HUES64 (cell line): ENCODE measurements around the gene TMEM132A.

Experiments used
- H3K27ac ChIP-seq: 2 replicates; pipeline ENCODE4 v1.7.0; 2013; ENCODE audit warnings: low read depth, low read length, inconsistent platforms
- H3K27me3 ChIP-seq: 2 replicates; pipeline ENCODE4 v1.6.1; 2013; ENCODE audit warnings: mild to moderate bottlenecking, low read length; ENCODE audit not compliant: insufficient read depth
- H3K36me3 ChIP-seq: 2 replicates; pipeline ENCODE4 v1.6.1; 2013; ENCODE audit warnings: mild to moderate bottlenecking, low read length; ENCODE audit not compliant: insufficient read depth
- H3K4me1 ChIP-seq: 2 replicates; pipeline ENCODE4 v1.6.1; 2013; ENCODE audit warnings: mild to moderate bottlenecking, low read length, moderate library complexity; ENCODE audit not compliant: insufficient read depth
- H3K4me3 ChIP-seq: 2 replicates; pipeline ENCODE4 v1.5.1; 2013; ENCODE audit warnings: mild to moderate bottlenecking, low read length, moderate library complexity
- H3K9ac ChIP-seq: 2 replicates; pipeline ENCODE4 v1.6.1; 2013; ENCODE audit warnings: mild to moderate bottlenecking, low read depth, low read length
- H3K9me3 ChIP-seq: 2 replicates; pipeline ENCODE4 v1.6.1; 2013; ENCODE audit warnings: low read depth, low read length; ENCODE audit not compliant: insufficient read depth
- WGBS: fragments of 150-250, 120-280 bp; methylation state at CpG from one replicate; pipeline ENCODE4 v1.1.7; 2013; ENCODE audit warnings: missing lambda C conversion rate; 5-methylcytosine and 5-hydroxymethylcytosine counted together

The TMEM132A gene

DNA sequence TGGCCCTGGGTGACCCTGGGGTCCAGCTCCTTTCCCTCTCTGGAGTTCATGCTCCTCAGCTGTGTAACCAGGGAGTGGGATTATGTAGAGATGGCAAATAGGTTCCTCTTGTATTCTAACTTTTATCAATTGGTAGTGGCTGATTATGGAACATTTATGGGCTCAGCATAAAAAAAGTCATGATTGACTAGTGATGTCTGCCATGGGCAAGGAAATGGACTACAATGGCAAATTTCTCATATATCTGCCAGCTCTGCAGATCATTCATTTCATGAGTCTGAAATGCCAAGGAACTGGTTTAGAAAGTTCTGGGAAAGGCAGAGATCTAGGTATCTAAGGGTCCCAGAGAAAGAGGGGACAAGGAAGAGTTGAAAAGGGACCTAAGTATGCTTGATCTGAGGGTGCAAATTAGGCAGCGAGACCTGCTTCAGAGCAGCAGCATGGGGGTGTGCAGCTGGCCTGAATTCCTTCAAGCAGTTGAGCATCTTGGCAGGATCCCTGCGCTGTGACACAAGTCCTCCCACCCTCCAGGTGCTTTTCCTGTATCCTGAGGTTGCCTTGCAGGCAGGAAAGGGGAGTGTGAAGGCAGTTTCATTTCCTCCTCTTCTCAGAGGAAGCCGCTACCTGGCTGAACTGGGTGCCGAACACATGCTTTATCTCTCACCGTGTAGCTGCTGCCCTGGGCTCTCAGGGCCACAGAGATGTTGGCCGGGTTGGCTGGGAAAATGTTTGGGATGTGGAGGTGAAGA, 17.3 kb downstream of the TMEM132A start:
- Histone ChIP-seq H3K4me1 (no peaks in the 10 kb centered on the region), H3K9me3 (no peaks in the 10 kb centered on the region), H3K9ac (no peak overlapping the region), H3K27ac (no peak overlapping the region), H3K36me3 (no peaks in the 10 kb centered on the region), H3K27me3 (no peaks in the 10 kb centered on the region), H3K4me3 (no peak overlapping the region)
- 90% methylated on average over 6 of the region's 6 CpGs for WGBS

DNA sequence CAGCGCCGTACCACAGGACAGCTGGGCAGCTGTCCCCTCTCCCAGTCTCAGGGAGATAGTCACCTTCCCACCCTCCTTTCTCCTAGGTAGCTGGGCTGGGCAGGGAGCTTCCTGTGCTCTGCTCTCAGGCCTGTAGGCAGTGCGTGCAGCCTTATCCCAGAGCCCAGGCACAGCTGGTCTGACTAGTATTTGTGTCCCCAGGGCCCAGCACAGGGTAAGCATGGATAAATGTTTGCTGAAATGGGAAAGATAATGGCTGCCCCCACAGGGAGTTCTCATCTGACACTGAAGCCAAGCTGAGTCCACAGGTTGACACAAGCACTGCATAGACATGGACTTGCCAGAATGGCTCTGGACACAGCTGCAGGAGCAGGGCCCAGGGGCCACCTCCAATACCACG, 18.0 kb downstream of the TMEM132A start:
- Histone ChIP-seq H3K27ac (no peak overlapping the region), H3K4me3 (no peak overlapping the region)

DNA sequence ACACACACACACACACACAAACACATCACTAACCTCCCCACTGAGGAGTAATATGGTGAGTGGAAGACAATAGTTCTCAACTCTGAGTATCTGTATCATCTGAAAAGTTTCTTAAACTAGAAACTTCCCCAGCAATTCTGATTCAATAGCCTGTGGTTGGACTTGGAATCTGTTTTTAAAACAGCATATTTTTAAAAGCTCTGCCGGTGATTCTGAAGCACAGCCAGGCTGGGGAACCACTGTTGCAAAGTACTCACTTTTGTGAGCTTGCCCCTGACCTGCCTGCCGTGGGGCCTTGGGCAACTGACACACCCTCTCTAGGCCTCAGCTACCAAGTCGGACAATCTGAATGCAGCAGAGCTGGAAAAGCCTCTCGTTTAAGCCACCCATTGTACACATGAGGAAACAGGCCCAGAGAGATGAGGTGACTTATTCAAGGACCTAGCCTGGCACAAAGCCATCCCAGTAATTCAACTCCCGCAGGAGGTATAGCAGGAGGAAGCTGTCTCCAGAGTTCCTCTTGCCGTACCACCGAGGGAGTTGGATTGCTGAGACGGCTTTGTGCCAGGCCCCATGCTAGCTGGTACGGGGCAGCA, 18.8 kb downstream of the TMEM132A start:
- H3K9ac ChIP-seq: no peak overlapping the region
- 93% methylated on average over 9 of the region's 9 CpGs for WGBS
- H3K27ac ChIP-seq: no peak overlapping the region
- H3K27me3 ChIP-seq: no peaks in the 10 kb centered on the region
- no peak overlapping the region for H3K4me3 ChIP-seq
- no peaks in the 10 kb centered on the region for H3K36me3 ChIP-seq
- H3K9me3 ChIP-seq: no peaks in the 10 kb centered on the region
- peaks cover 7% of the 10 kb centered on the region; the same call in 1 of the 2 replicates for H3K4me1 ChIP-seq

More for the DNA sequence above, 18.0 kb downstream of the TMEM132A start:
- no peaks in the 10 kb centered on the region for H3K9me3 ChIP-seq
- no peaks in the 10 kb centered on the region for H3K36me3 ChIP-seq
- no peaks in the 10 kb centered on the region for H3K27me3 ChIP-seq
- no peak overlapping the region for H3K9ac ChIP-seq
- WGBS: 91% methylated on average over 4 of the region's 4 CpGs
- no peaks in the 10 kb centered on the region for H3K4me1 ChIP-seq

DNA sequence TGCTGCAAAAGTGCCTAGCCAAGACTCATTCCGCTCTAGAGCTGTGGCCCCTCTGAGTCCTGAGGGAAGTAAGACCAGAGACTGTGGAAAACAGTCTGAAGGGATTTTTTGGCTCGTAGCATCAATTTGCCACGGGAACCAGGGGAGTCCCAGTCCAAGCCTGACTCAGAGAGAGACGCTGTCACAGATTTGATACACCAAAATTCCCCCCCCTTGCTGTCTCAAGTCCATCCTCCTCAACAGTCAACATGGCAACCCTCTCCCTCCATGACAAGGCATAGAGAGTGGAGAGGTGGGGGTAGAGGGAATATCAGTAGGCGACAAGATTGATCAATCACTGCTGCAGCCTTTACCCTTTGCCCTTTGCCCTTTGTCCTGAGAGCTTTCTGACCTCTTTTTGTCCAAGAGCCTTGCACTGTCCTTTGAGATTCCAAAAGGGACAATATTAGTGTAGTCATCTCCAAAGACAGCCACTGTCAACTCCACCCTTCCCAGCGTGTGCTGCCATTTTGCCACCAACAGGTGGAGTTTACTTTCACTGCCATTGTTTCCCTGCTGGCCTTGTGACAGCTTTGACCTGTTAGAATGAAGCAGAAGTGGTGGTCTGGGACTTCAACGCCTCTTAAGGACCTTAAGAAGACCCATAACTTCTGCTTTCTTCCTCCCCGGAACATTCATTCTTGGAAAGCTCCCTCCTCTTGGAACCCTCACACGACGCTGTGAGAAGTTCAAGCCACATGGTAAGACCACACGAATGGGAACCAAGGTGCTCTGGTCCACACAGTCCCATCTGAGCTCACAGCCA, 20.4 kb downstream of the TMEM132A start:
- no peak overlapping the region for H3K4me3 ChIP-seq
- H3K27ac ChIP-seq: no peak overlapping the region
- no peak overlapping the region for H3K9ac ChIP-seq
- H3K27me3 ChIP-seq: peaks cover 3% of the 10 kb centered on the region
- 87% methylated on average over 11 of the region's 11 CpGs for WGBS
- H3K9me3 ChIP-seq: no peaks in the 10 kb centered on the region
- peaks cover 8% of the 10 kb centered on the region; the same call in 1 of the 2 replicates for H3K4me1 ChIP-seq
- no peaks in the 10 kb centered on the region for H3K36me3 ChIP-seq

DNA sequence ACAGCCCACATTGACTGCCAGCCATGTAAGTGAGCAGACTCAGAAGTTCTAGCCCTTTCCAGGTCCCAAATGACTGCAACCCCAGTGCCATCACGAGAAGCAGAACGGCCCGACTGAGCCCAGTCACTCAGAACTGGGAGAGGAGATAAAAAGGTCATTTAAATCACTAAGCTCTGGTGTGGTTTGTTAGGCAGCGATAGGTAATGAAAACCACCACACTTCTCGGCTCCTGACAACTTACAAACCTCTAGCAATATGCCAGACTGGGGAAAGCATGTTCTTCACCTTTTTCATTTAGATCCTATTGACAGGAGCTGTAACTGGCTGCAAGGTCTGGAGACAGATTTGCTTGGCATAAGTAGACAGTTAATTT, 21.0 kb downstream of the TMEM132A start:
- H3K4me1 ChIP-seq: peaks cover 8% of the 10 kb centered on the region; the same call in 1 of the 2 replicates
- H3K36me3 ChIP-seq: no peaks in the 10 kb centered on the region
- H3K27me3 ChIP-seq: peaks cover 9% of the 10 kb centered on the region
- no peak overlapping the region for H3K9ac ChIP-seq
- H3K27ac ChIP-seq: no peak overlapping the region
- no peaks in the 10 kb centered on the region for H3K9me3 ChIP-seq
- H3K4me3 ChIP-seq: no peak overlapping the region
- 94% methylated on average over 5 of the region's 5 CpGs for WGBS

DNA sequence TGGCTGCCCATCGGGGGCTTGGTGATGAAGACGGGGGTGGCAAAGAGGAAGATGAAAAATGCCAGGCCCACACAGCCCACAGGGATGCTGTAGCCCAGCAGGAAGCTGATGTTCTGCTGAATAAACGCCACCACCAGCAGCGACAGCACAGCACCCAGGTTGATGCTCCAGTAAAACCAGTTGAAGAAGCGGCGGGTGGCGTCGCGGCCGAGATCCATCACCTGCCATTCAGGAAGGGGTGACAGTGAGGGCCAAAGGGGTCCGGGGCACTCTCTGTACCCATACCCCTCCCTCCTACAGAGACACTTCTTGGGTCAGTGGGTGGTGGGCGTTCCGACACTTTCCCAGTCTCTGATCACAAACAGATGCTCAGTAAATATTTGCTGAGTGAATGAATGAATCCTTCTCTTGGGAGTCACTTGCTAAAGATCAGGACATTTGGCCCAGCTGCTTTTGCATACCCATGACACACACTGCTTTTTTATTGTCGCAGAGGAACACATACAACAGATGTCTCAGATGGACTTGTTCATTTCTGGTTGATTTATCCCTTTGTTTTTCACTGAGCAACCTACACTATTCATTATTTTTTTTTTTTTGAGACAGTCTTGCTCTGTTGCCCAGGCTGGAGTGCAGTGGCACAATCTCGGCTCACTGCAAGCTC, 22.5 kb downstream of the TMEM132A start:
- Histone ChIP-seq H3K36me3 (no peaks in the 10 kb centered on the region), H3K4me1 (peaks cover 8% of the 10 kb centered on the region; the same call in 1 of the 2 replicates), H3K27ac (no peak overlapping the region), H3K27me3 (peaks cover 23% of the 10 kb centered on the region), H3K9ac (no peak overlapping the region), H3K9me3 (no peaks in the 10 kb centered on the region), H3K4me3 (no peak overlapping the region)
- WGBS: 91% methylated on average over 11 of the region's 15 CpGs

DNA sequence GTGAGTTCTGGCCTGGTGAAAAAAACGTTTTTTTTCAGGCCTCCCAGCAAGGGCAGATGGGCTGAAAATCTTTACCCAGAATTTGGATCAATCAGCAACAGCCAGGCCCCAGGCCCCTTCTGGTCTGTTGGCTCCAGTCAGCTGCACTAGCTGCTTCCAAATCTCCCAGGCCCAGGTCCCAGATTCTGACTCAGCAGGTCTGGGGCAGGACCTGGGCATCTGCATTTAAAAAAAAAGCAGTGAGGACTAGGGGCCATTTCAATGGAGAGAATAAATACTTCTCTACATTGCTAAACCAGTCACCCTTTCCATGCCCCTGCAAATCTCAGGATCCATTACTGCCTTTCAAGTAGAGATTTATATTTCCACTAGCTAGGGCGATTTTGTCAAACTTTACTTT, 23.4 kb downstream of the TMEM132A start:
- peaks cover 12% of the 10 kb centered on the region; the same call in 1 of the 2 replicates for H3K4me1 ChIP-seq
- H3K36me3 ChIP-seq: no peaks in the 10 kb centered on the region
- H3K4me3 ChIP-seq: no peak overlapping the region
- 43% methylated on average over 2 of the region's 2 CpGs for WGBS
- no peaks in the 10 kb centered on the region for H3K9me3 ChIP-seq
- peaks cover 29% of the 10 kb centered on the region for H3K27me3 ChIP-seq
- peak overlapping the region; percentile 23; the same call in 1 of the 2 replicates for H3K27ac ChIP-seq
- no peak overlapping the region for H3K9ac ChIP-seq

DNA sequence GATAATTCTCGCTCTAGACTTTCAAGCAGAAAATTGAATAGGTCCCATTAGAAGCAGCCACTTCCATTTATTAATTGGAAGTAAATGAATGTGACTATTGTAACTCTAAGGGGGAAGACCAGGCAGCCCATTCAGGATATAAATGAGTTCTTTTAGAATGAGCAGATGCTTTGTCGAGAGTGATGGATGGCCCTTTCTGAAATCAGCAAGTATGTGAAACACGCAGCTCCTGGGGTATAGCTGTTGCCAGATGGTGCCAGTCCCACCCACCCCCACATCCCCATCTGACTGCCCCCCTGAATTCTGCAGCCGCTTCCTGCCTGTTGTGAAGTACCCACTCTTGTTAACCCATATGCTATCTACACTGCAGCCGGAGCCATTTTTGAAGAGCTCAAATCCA, 24.0 kb downstream of the TMEM132A start:
- H3K9me3 ChIP-seq: no peaks in the 10 kb centered on the region
- H3K27me3 ChIP-seq: peaks cover 35% of the 10 kb centered on the region
- H3K4me3 ChIP-seq: no peak overlapping the region
- peaks cover 12% of the 10 kb centered on the region; the same call in 1 of the 2 replicates for H3K4me1 ChIP-seq
- 82% methylated on average over 5 of the region's 5 CpGs for WGBS
- no peaks in the 10 kb centered on the region for H3K36me3 ChIP-seq
- no peak overlapping the region; the same call in 1 of the 2 replicates for H3K27ac ChIP-seq
- no peak overlapping the region for H3K9ac ChIP-seq

DNA sequence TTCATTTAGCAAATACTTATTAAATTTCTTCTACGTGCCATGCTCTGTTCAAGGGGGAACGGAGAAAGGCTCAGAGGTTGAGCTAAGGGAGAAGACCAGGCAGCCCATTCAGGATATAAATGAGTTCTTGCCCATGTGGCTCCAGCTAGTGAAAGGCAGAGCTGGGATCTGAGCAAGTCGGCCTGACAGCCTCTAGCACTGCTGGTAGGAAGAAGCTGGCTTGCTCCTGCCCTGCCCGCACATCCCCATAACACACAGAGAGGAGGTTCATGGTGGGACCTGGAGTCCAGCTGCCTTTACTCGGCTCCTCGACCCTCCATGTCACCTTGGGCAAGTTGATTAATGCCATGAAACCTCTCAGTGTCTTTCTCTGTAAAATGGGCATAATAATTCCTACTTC, 25.8 kb downstream of the TMEM132A start:
- Histone ChIP-seq H3K9ac (no peak overlapping the region), H3K4me3 (peak overlapping the region; percentile 56; the same call in 1 of the 2 replicates), H3K9me3 (no peaks in the 10 kb centered on the region), H3K4me1 (peaks cover 12% of the 10 kb centered on the region; the same call in 1 of the 2 replicates), H3K27me3 (peaks cover 35% of the 10 kb centered on the region), H3K36me3 (no peaks in the 10 kb centered on the region), H3K27ac (no peak overlapping the region)
- 86% methylated on average over 6 of the region's 6 CpGs for WGBS

DNA sequence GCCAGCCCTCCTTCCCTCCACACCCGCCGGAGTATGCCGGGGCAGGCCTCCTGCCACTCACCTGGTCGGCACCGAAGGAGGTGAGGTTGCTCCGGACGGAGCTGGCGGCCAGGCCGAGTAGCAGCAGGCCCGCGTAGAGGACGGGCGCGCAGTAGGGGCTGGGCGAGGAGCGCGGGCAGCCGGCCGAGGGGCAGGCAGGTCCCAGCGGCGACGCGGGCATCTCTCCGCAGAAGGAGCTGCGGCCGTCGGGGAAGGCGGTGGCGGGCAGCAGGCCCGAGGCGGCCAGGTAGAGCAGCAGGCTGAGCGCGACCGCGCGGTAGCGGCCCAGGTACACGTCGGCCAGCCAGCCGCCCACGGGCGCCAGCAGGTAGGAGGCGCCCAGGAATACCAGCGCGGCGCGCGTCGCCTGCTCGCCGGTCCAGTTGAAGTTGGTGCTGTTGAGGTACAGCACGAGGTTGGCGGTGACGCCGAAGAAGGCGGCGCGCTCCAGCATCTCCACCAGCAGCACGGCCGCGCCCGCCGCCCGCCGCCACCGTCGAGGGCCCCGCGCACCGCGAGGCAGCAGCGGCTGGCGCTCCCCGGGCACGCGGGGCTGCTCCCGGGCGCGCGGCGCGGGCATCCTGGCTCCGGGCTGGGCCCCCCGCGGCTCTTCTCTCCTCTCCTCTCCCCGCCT, 26.8 kb downstream of the TMEM132A start:
- 5% methylated on average over 86 of the region's 86 CpGs for WGBS
- no peaks in the 10 kb centered on the region for H3K9me3 ChIP-seq
- H3K9ac ChIP-seq: peak overlapping the region; percentile 71
- H3K36me3 ChIP-seq: no peaks in the 10 kb centered on the region
- H3K4me3 ChIP-seq: peak overlapping the region; percentile 56
- H3K4me1 ChIP-seq: peaks cover 12% of the 10 kb centered on the region; the same call in 1 of the 2 replicates
- no peak overlapping the region for H3K27ac ChIP-seq
- peaks cover 35% of the 10 kb centered on the region for H3K27me3 ChIP-seq
